Transverse colon (tissue), 4 donors: ENCODE measurements around the gene GRIA2. TPM values are rescaled to one million over a fixed set of nuclear protein-coding genes. Genes with fewer than 3 reads are reported as not detected.
"Not testable (repeated sequence)": the region's sequence is repeated elsewhere in the genome, so short reads cannot be mapped to it uniquely, and the experiment has no call there.

Source experiments
- DNase-seq: peaks from one replicate; pipeline ENCODE4 v3.0.0-alpha.2; 2019
- H3K27ac ChIP-seq, 4 donors: fragments of 200-600 bp; sonication (generic); 2 replicates each; pipeline ENCODE4 v1.5.1; 2016 to 2018; ENCODE audit warnings: inconsistent platforms in 4 of 4
- H3K27me3 ChIP-seq: fragments of 200-600 bp; sonication (generic); 2 replicates; pipeline ENCODE4 v1.5.1; 2017; ENCODE audit warnings: inconsistent platforms
- H3K36me3 ChIP-seq, 4 donors: fragments of 200-600 bp; sonication (generic); 2 replicates each; pipeline ENCODE4 v1.5.1; 2017 to 2019; ENCODE audit warnings: inconsistent platforms in 4 of 4
- H3K4me1 ChIP-seq, 4 donors: fragments of 200-600 bp; sonication (generic); 2 replicates each; pipeline ENCODE4 v1.5.1; 2017 to 2020; ENCODE audit warnings: inconsistent platforms in 4 of 4
- H3K4me3 ChIP-seq, 4 donors: fragments of 200-600 bp; sonication (generic); 1 replicate in 1 of 4; 2 replicates in 3 of 4; pipeline versions ENCODE4 v1.5.1 to v1.6.1; 2017 to 2019; ENCODE audit warnings: inconsistent platforms in 4 of 4
- H3K9me3 ChIP-seq, 2 donors: fragments of 200-600 bp; sonication (generic); 2 replicates each; pipeline ENCODE4 v1.5.1; 2017 to 2019; ENCODE audit warnings: inconsistent platforms in 2 of 2
- EP300 ChIP-seq: sonication (generic); formaldehyde crosslinking; IDR thresholded peaks from one replicate; pipeline ENCODE4 v1.6.1; 2017; ENCODE audit warnings: antibody characterized with exemption, low read depth
- POLR2A ChIP-seq: fragments of 450-650 bp; IDR thresholded peaks from one replicate; pipeline ENCODE4 v1.6.1; 2016; ENCODE audit warnings: antibody characterized with exemption, mild to moderate bottlenecking, moderate library complexity
- POLR2AphosphoS5 ChIP-seq, 3 donors: sonication (generic); formaldehyde crosslinking; IDR thresholded peaks; one replicate each; pipeline ENCODE4 v1.6.1; 2016; ENCODE audit warnings: antibody characterized with exemption in 3 of 3
- WGBS, 2 donors: methylation state at CpG; one replicate each; pipeline ENCODE4 v1.1.5; 2018; ENCODE audit warnings: low coverage in 1 of 2; 5-methylcytosine and 5-hydroxymethylcytosine counted together
- in situ Hi-C, 4 donors: fragments of 200-750 bp; cut with MboI; loops; one replicate each; pipeline versions ENCODE4 v1.15.0 to v1.15.1; 2017; ENCODE audit warnings: low sequenced_read_pairs in 3 of 4, low pct_ligation_motif_present in 1 of 4, low pct_unique_long_range_greater_than_20kb in 1 of 4
- intact Hi-C: fragments of 100-400 bp; cut with DNase I; formaldehyde crosslinking; loops from one replicate; pipeline ENCODE4 v1.15.1; 2023; ENCODE audit warnings: low total_unique reads
- total RNA-seq, 4 donors: library from RNA; depleted of rRNA; stranded (reverse); fragments of >200 nt; gene quantifications; one replicate each; pipeline ENCODE4 v1.1.0, GENCODE V29; 2016
- TF ChIP-seq, protein P1 (sequence below), 5 experiments: fragments of 200-600 bp in 3 of 5; fragments of 450-650 bp in 2 of 5; sonication (generic) in 3 of 5; IDR thresholded peaks; 1 replicate in 2 of 5; 2 replicates in 3 of 5; pipeline ENCODE4 v1.5.1; 2016 to 2017; ENCODE audit warnings: antibody characterized with exemption in 5 of 5, inconsistent platforms in 3 of 5, mild to moderate bottlenecking in 2 of 5, moderate library complexity in 1 of 5

Gene GRIA2
- total RNA-seq, 4 donors from 2014 or later, result 0.14 to 10.1 TPM; not detected in 2

GRCh38 chr4:157245351-157245750 lies 24.8 kb downstream of the GRIA2 start:
- TF ChIP-seq EP300, result no peak
- Histone ChIP-seq H3K9me3 (no peaks in the 10 kb centered on the region), H3K4me3 (no peak overlapping the region), H3K36me3 (no peaks in the 10 kb centered on the region), H3K27ac (no peak overlapping the region), H3K4me1 (no peaks in the 10 kb centered on the region), H3K27me3 (no peaks in the 10 kb centered on the region)
- in situ Hi-C loops (no loop called here), intact Hi-C loops (no loop called here)
- DNase-seq, result no peak

GRCh38 chr4:157246964-157247363 lies 26.4 kb downstream of the GRIA2 start:
- DNase-seq, result no peak
- Histone ChIP-seq H3K36me3 (no peaks in the 10 kb centered on the region), H3K27ac (no peak overlapping the region), H3K27me3 (no peaks in the 10 kb centered on the region), H3K4me1 (no peaks in the 10 kb centered on the region), H3K9me3 (no peaks in the 10 kb centered on the region), H3K4me3 (no peak overlapping the region)
- in situ Hi-C loops, result no loop called here
- intact Hi-C loops, result no loop called here
- no peak for TF ChIP-seq POLR2A
- TF ChIP-seq EP300, result no peak

DNA sequence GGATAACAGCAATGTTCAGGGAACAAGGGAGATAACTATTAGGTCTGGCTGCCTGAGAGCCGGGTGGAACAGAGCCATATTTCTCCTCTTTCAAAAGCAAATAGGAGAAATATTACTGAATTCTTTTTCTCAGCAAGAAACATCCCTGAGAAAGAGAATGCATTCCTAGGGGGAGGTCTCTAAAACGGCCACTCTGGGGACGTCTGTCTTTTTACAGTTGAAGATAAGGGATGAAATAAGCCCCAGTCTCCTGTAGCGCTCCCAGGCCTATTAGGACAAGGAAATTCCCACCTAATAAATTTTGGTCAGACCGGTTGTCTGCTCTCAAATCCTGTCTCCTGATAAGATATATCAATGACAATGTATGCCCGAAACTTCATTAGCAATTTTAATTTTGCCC lies 37.6 kb downstream of the GRIA2 start:
- intact Hi-C loops, H3K36me3 ChIP-seq, in situ Hi-C loops: not testable (repeated sequence)

GRCh38 chr4:157265281-157265680 lies 44.8 kb downstream of the GRIA2 start:
- H3K36me3 ChIP-seq, result no peaks in the 10 kb centered on the region
- TF ChIP-seq POLR2AphosphoS5 (IDR thresholded peaks at IDR 0.05), result no peak
- no peak for TF ChIP-seq EP300
- TF ChIP-seq POLR2A, result no peak
- TF ChIP-seq, protein P1, sequence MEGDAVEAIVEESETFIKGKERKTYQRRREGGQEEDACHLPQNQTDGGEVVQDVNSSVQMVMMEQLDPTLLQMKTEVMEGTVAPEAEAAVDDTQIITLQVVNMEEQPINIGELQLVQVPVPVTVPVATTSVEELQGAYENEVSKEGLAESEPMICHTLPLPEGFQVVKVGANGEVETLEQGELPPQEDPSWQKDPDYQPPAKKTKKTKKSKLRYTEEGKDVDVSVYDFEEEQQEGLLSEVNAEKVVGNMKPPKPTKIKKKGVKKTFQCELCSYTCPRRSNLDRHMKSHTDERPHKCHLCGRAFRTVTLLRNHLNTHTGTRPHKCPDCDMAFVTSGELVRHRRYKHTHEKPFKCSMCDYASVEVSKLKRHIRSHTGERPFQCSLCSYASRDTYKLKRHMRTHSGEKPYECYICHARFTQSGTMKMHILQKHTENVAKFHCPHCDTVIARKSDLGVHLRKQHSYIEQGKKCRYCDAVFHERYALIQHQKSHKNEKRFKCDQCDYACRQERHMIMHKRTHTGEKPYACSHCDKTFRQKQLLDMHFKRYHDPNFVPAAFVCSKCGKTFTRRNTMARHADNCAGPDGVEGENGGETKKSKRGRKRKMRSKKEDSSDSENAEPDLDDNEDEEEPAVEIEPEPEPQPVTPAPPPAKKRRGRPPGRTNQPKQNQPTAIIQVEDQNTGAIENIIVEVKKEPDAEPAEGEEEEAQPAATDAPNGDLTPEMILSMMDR (IDR thresholded peaks at IDR 0.05), result no peak
- in situ Hi-C loops (no loop called here), intact Hi-C loops (no loop called here)
- no peak overlapping the region for H3K4me3 ChIP-seq
- no peaks in the 10 kb centered on the region for H3K4me1 ChIP-seq
- no peak for DNase-seq
- 38 to 60% methylated on average over 1 to 2 of the region's 2 CpGs for WGBS, 2 donors
- no peak overlapping the region for H3K27ac ChIP-seq
- H3K9me3 ChIP-seq, result no peaks in the 10 kb centered on the region
- no peaks in the 10 kb centered on the region for H3K27me3 ChIP-seq

More for the DNA sequence above, 37.6 kb downstream of the GRIA2 start:
- not testable (repeated sequence) for DNase-seq, H3K4me1 ChIP-seq, H3K4me3 ChIP-seq, H3K27me3 ChIP-seq, H3K27ac ChIP-seq, H3K9me3 ChIP-seq
- 75 to 84% methylated on average over 5 to 6 of the region's 6 CpGs for whole genome bisulfite sequencing, 2 donors

DNA sequence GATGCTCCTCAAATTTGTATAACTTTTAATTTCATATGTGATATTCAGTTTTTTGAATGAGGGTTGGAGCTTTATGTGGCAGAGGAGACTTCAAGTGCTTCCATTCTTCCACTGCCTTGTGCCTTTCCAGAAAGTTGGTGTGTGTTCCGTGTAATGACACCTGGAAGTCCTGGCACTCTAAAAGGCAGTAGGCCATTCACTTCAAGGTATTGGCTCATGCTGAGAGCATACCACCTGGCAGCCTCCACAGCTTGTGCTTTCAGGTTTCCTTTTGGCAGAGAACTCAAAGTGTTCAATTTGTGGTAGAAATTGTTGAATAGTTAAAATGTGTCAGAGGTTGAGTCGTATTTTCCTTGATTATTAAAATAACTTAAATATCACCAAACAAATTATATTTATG lies 49.6 kb downstream of the GRIA2 start:
- H3K4me1 ChIP-seq, result no peaks in the 10 kb centered on the region
- TF ChIP-seq, protein P1 (IDR thresholded peaks at IDR 0.05), result no peak
- TF ChIP-seq POLR2AphosphoS5 (IDR thresholded peaks at IDR 0.05) (no peak), POLR2A (no peak), EP300 (no peak)
- in situ Hi-C loops, result no loop called here
- H3K9me3 ChIP-seq, result no peaks in the 10 kb centered on the region
- no peaks in the 10 kb centered on the region for H3K27me3 ChIP-seq
- H3K4me3 ChIP-seq, result no peak overlapping the region
- intact Hi-C loops, result no loop called here
- H3K27ac ChIP-seq, result no peak overlapping the region
- no peak for DNase-seq
- WGBS, 2 donors, result 88 to 91% methylated on average over 1 to 2 of the region's 2 CpGs
- no peaks in the 10 kb centered on the region for H3K36me3 ChIP-seq

DNA sequence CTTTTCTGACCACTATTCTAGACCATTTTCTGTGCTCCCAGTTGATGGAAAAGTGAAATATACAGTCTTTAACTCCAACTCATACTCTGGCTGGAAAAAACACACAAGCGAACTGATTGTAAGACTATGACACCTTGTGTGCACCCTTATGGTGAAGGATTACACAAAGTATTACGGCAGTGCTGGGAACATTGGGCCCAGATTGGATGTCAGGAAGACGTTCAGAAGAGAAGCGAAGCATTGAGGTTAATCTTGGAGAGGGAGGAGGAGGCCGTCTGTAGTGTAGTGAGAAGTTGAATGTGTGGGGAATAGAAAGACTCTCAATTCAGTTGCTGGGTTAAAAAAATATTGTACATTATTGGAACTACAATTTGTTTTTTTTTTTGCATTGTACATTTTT lies 50.0 kb downstream of the GRIA2 start:
- H3K9me3 ChIP-seq, result no peaks in the 10 kb centered on the region
- in situ Hi-C loops, result no loop called here
- no peak overlapping the region for H3K27ac ChIP-seq
- intact Hi-C loops, result no loop called here
- WGBS, 2 donors, result 82 to 86% methylated on average over 5 of the region's 5 CpGs
- no peak for DNase-seq
- TF ChIP-seq POLR2A (no peak), POLR2AphosphoS5 (IDR thresholded peaks at IDR 0.05) (no peak), EP300 (no peak)
- TF ChIP-seq, protein P1 (IDR thresholded peaks at IDR 0.05), result no peak
- no peaks in the 10 kb centered on the region for H3K4me1 ChIP-seq
- no peaks in the 10 kb centered on the region for H3K27me3 ChIP-seq
- H3K36me3 ChIP-seq, result no peaks in the 10 kb centered on the region
- no peak overlapping the region for H3K4me3 ChIP-seq
